Mucosa of rectum (tissue), 2 donors: ENCODE measurements around the gene PIP4K2B.

Experiments
- H3K27ac ChIP-seq, 2 donors: one replicate each; pipeline ENCODE4 v1.7.0; 2013; ENCODE audit warnings: inconsistent platforms in 2 of 2, low read depth in 2 of 2, low read length in 2 of 2
- H3K27me3 ChIP-seq, 2 donors: one replicate each; pipeline ENCODE4 v1.7.0; 2013; ENCODE audit warnings: low read length in 2 of 2; ENCODE audit not compliant: control insufficient read depth in 2 of 2, insufficient read depth in 2 of 2
- H3K36me3 ChIP-seq, 2 donors: one replicate each; pipeline ENCODE4 v1.7.0; 2013; ENCODE audit warnings: low read length in 2 of 2; ENCODE audit not compliant: control insufficient read depth in 2 of 2, insufficient read depth in 2 of 2
- H3K4me1 ChIP-seq, 2 donors: one replicate each; pipeline ENCODE4 v1.7.0; 2013; ENCODE audit warnings: low read length in 2 of 2, mild to moderate bottlenecking in 1 of 2; ENCODE audit not compliant: control insufficient read depth in 2 of 2, insufficient read depth in 2 of 2
- H3K4me3 ChIP-seq, 2 donors: one replicate each; pipeline ENCODE4 v1.7.0; 2013; ENCODE audit warnings: low read length in 2 of 2
- H3K9ac ChIP-seq, 2 donors: one replicate each; pipeline ENCODE4 v1.7.0; 2013; ENCODE audit warnings: low read length in 2 of 2, low read depth in 1 of 2, mild to moderate bottlenecking in 1 of 2
- H3K9me3 ChIP-seq, 2 donors: one replicate each; pipeline ENCODE4 v1.7.0; 2013; ENCODE audit warnings: low read length in 2 of 2; ENCODE audit not compliant: control insufficient read depth in 2 of 2
- donor health status: healthy.
- donor health status: Normal muscosa, but diverticular disease.

The PIP4K2B gene

DNA sequence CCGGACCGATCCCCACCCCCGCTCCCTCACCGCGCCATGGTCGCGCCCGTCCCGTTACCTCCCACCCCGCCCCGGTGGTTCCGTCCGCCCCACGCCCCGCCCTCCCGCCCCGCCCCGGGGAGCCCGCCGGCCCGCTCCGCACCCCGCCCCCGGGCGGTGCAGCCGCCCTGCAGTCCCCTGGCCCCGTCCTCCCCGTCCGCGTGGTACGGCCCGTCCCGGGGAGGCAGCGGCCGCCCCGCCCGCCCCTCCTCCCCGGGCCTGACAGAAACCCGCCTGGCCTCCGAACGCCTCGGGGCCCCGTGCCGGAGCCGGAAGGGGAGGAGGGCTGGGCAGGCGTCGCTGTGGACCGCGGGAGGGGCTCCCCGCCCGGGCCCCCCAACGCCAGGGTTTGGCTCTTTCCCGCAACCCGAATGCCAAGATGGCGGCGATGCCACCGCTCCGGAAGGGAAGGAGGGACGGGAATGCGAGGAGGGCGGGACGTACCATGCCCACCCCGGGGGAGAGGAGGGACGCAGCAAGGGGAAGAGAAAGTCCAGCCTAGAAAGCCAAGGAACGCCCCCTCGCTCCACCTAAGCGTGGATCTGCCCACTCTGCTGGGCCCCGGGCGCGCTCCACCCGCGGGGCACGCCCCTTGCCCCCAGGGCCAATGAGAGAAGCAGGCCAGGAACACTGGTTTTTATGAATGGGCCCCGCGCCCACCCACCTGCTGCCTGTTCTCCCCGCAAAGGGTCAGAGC is at the start of gene PIP4K2B:
TSS of gene PIP4K2B (minus strand) at position 56 of the 736 bp plus-strand sequence. CDS start 132 bp downstream, outside the sequence.
- Histone ChIP-seq H3K9ac (peak within 1 kb of the TSS; percentile 77 to 95), H3K4me1 (peaks cover 21 to 33% of the 10 kb centered on the region in 2 donors), H3K36me3 (peaks cover 28 to 32% of the 10 kb centered on the region in 2 donors), H3K27me3 (no peaks in the 10 kb centered on the region), H3K9me3 (no peaks in the 10 kb centered on the region), H3K4me3 (peak within 1 kb of the TSS; percentile 78 to 96), H3K27ac (peak within 1 kb of the TSS; percentile 97 to 98)

- Histone ChIP-seq H3K9me3 (no peaks in the 10 kb centered on the region), H3K9ac (no peak overlapping the region), H3K4me1 (peaks cover 17 to 18% of the 10 kb centered on the region in 2 donors), H3K27me3 (no peaks in the 10 kb centered on the region), H3K4me3 (no peak overlapping the region), H3K27ac (no peak overlapping the region), H3K36me3 (peaks cover 34 to 41% of the 10 kb centered on the region in 2 donors)
These were observed 49.2 kb upstream of the PIP4K2B start for GRCh38 chr17:38848557-38848891.

GRCh38 chr17:38844261-38844757 is 45.0 kb upstream of the PIP4K2B start:
- Histone ChIP-seq H3K36me3 (peaks cover 10 to 15% of the 10 kb centered on the region in 2 donors), H3K27ac (no peak overlapping the region), H3K4me3 (no peak overlapping the region), H3K9ac (no peak overlapping the region), H3K9me3 (no peaks in the 10 kb centered on the region), H3K27me3 (no peaks in the 10 kb centered on the region), H3K4me1 (no peaks in the 10 kb centered on the region)

- H3K4me3 ChIP-seq, result peak overlapping the region; percentile 89 to 100
- H3K36me3 ChIP-seq, result peaks cover under 1 to 3% of the 10 kb centered on the region in 2 donors
These were observed 26.4 kb upstream of the PIP4K2B start for GRCh38 chr17:38825762-38826247.

GRCh38 chr17:38824899-38825761 is 25.8 kb upstream of the PIP4K2B start, which contains the start of gene CWC25:
CWC25 (minus strand) TSS chr17:38825321; CDS start chr17:38825183, 138 bp downstream.
- no peaks in the 10 kb centered on the region for H3K9me3 ChIP-seq
- peaks cover 13 to 14% of the 10 kb centered on the region in 2 donors for H3K4me1 ChIP-seq
- peaks cover 7 to 9% of the 10 kb centered on the region in 2 donors for H3K36me3 ChIP-seq
- H3K9ac ChIP-seq, result peak within 1 kb of the TSS; percentile 87 to 99
- H3K27ac ChIP-seq, result peak within 1 kb of the TSS; percentile 94 to 96
- no peaks in the 10 kb centered on the region for H3K27me3 ChIP-seq
- peak within 1 kb of the TSS; percentile 89 to 100 for H3K4me3 ChIP-seq

More at GRCh38 chr17:38825762-38826247, 26.4 kb upstream of the PIP4K2B start:
- no peaks in the 10 kb centered on the region for H3K27me3 ChIP-seq
- peaks cover 13 to 14% of the 10 kb centered on the region in 2 donors for H3K4me1 ChIP-seq
- H3K9me3 ChIP-seq, result no peaks in the 10 kb centered on the region
- peak overlapping the region; percentile 87 to 99 for H3K9ac ChIP-seq
- peak overlapping the region; percentile 94 to 96 for H3K27ac ChIP-seq

DNA sequence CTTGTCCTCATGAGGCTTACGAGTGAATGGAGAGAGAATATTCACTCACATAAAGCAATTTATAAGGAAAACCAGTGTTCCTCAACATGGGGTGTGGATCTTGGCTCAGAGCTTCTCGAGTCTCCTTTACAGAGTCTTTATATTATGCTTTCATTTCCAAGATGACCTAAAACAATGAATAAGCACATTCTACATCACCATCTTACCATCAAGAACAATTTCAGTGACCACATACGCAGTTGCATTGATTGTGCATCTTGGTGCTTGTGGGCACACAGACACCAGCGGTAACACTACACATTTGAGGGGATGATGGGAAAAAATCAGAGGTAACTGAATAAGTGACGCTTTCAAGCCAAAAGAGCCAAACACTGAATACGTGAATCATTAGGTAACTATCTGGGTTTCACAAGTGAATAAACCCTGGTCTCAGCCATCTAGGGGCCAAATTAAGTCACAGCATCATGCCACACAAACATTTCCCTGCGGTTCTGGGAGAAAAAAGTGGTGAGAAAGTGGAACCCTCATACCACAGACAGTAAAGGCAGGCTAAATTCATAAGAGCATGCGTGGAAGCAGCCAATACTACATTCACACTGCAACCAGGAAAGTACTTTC is 16.3 kb upstream of the PIP4K2B start:
- no peaks in the 10 kb centered on the region for H3K4me1 ChIP-seq
- no peak overlapping the region for H3K4me3 ChIP-seq
- H3K9ac ChIP-seq, result no peak overlapping the region
- H3K36me3 ChIP-seq, result peaks cover 27 to 46% of the 10 kb centered on the region in 2 donors
- no peaks in the 10 kb centered on the region for H3K9me3 ChIP-seq
- H3K27ac ChIP-seq, result no peak overlapping the region
- no peaks in the 10 kb centered on the region for H3K27me3 ChIP-seq

GRCh38 chr17:38809828-38810227 is 10.5 kb upstream of the PIP4K2B start:
- Histone ChIP-seq H3K4me1 (no peaks in the 10 kb centered on the region), H3K9me3 (no peaks in the 10 kb centered on the region), H3K27ac (no peak overlapping the region), H3K36me3 (peaks cover 42 to 63% of the 10 kb centered on the region in 2 donors), H3K9ac (no peak overlapping the region), H3K4me3 (no peak overlapping the region), H3K27me3 (no peaks in the 10 kb centered on the region)

DNA sequence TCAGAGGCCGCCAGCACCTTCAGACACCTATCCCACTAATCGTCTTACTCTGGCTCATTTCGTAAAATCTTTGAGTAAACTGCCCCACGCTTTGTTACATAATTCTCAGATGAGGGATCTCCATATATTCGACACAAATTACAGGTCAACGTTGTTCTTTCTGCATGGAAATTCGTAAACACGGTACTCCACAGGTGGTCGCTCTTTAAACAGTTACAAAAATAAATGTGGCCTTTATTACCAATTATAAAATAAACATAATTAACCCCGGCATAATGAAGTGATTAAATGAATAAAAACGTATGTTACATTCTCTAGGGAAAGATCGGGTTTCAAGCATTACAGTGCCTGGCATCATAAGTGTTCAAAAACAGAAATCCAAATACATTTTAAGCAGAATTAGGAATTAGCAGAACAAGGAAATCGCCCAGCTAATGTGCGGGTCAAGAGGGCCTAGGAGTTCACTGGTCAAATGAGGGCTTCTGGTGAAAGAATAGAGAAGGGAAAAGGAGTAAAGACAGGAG is 943 bp upstream of the PIP4K2B start:
- H3K36me3 ChIP-seq, result peaks cover 30 to 32% of the 10 kb centered on the region in 2 donors
- peak overlapping the region; percentile 97 to 98 for H3K27ac ChIP-seq
- no peaks in the 10 kb centered on the region for H3K9me3 ChIP-seq
- H3K9ac ChIP-seq, result peak overlapping the region; percentile 77 to 95
- H3K27me3 ChIP-seq, result no peaks in the 10 kb centered on the region
- peaks cover 21 to 33% of the 10 kb centered on the region in 2 donors for H3K4me1 ChIP-seq
- H3K4me3 ChIP-seq, result peak overlapping the region; percentile 74 to 96

- peaks cover 23 to 26% of the 10 kb centered on the region in 2 donors for H3K36me3 ChIP-seq
- H3K27me3 ChIP-seq, result no peaks in the 10 kb centered on the region
- H3K9me3 ChIP-seq, result no peaks in the 10 kb centered on the region
- H3K4me3 ChIP-seq, result peak overlapping the region; percentile 78 to 96
- H3K4me1 ChIP-seq, result peaks cover 21 to 33% of the 10 kb centered on the region in 2 donors
- peak overlapping the region; percentile 69 to 84 for H3K9ac ChIP-seq
- H3K27ac ChIP-seq, result peak overlapping the region; percentile 81 to 98
These were observed 499 bp downstream of the PIP4K2B start for GRCh38 chr17:38798614-38799500.
